ENCODE results near the gene YDJC. TPM values are rescaled to one million over a fixed set of nuclear protein-coding genes. Genes with fewer than 3 reads are reported as not detected.
"Not testable (repeated sequence)": the region's sequence is repeated elsewhere in the genome, so short reads cannot be mapped to it uniquely, and the experiment has no call there.

YDJC gene
- total RNA-seq, 1 donor from 2014 or later: 34.8 TPM

DNA sequence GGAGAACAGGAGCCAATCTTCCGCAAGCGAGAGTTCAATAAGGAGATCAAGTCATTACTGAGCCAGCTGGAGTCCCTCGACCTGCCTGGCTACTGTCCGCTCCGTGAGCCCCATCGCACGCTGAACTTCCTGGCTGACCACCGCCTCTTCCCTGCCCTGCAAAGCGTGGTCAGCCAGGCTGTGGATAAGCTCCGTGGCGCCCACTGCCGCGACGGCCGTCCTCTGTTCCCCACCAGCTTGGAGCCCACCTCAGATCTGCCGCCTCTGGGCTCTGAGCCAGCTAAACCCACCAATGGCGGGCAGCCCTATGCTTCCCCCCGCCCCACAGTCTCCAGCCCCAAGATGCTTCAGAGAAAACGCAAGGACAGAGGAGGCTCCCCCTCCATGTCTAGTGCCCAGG is 5.0 kb upstream of the YDJC start:
- intact Hi-C loops (cut with micrococcal nuclease): no loop called here

DNA sequence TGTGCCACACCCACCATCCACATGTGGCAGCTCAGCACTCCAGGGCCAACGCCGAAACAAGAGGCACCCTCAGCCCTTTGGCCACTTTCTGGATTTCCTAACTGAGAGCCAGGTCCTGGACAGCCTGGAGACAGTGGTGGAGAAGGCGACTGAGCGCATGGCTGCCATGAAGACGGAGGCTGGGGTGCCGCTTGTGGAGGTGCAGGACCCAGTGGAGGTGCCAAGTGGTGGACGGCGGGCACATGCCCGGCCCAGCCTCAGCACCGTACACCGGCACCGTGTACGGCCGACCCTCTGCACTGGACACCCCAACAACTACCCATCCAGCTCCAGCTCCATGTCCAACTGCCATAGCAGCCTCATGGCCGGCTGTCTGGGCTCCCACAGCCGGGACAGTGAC is 4.3 kb upstream of the YDJC start:
- intact Hi-C loops (cut with micrococcal nuclease): no loop called here

DNA sequence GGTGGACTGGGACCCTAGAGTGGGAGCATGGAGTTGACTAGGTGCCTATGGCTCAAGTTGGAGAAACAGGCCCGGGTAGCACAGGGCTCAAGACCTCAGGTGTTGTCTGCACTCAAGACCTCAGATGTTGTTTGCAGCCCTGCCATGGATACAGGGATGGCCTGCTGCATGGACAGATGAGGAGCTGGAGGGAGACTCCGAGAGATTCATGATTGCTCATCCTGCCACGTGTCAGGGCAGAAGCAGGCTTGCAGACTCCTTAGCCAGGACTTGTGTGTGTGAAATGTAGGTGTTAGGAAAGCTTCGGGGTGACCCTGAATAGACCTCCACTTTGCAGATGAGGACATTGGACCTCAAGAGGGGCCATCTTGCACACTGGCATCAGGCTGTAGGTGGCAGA is 3.7 kb upstream of the YDJC start:
- intact Hi-C loops (cut with micrococcal nuclease): no loop called here

DNA sequence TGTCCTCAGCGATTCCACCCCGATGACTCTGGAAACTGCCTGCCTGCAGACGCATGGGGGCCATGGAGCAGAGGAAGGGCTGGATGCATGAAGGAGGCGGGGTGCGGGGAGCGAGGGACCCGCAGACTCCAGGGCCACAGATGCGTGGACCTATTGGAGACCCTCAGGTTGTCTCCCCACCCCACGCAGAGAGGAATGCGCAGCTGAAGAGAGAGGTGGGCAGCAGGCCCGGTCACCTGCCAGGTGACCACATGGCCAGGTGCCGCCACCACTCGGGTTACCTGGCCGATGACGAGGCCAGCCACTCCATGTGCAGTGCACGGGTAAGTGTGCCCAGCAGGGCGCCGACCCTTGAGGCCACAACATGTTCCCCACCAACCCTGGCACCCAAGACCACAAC is 3.1 kb upstream of the YDJC start:
- intact Hi-C loops (cut with micrococcal nuclease): no loop called here

DNA sequence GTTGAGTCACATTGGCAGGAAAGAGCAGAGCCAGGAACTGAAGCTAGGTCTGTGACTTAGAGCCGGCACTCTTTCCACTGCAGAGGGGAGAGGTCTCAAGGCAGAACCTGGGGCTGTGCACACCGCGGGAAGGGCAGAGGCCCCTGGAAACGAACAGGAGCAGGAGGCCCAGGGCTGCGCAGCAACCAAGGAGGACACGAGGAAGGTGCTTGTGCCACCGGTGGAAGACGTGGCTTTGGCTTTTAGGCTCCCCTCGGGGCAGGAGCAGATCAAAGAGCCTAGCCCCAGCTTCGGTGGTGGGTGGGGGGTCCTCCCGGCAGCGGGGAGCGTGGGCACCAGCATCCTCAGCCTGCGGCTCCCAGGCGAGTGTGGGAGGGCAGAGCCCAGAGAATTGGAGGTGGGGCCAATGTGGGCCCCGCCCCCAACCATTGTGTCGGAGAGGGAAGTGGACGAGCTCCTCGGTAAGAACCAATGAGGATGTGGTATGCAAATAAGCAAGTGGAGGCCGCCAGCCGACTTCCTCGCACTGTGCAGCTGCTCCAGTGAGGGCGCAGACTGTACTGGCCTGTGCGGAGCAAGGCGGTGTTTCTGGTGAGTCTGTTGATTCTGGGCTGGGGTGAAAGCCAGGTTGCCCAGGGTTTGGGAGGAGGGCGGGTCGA is 2.5 kb upstream of the YDJC start, which contains the start of gene CCDC116:
Gene CCDC116 (plus strand): TSS at position 524 of the 659 bp plus-strand sequence. CDS start 422 bp downstream, outside the sequence.
- intact Hi-C loops (cut with micrococcal nuclease): no loop called here

DNA sequence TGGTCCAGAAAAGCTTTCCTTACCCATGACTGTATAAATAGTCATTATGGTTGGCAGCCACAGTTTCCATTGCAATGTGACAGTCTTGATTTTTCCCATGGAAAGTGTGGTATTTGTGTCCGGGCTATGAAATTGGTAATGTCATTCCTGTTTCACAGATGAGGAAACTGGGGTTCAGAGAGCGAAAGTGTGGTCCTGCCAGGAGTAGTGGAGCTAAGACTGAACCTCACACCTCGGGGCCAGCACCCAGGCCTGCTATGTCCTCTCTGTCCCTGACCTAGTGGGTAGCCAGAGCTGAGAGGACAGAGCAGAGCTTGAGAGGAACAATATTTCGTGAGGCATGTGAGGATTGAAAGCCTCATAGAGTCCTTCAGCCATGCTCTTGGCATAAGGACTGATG is 1.2 kb upstream of the YDJC start:
- intact Hi-C loops (cut with micrococcal nuclease): loop anchor here (2.0 kb wide), 2 partner anchors 22 to 36 kb away; partner anchors contain the start of gene PPIL2

DNA sequence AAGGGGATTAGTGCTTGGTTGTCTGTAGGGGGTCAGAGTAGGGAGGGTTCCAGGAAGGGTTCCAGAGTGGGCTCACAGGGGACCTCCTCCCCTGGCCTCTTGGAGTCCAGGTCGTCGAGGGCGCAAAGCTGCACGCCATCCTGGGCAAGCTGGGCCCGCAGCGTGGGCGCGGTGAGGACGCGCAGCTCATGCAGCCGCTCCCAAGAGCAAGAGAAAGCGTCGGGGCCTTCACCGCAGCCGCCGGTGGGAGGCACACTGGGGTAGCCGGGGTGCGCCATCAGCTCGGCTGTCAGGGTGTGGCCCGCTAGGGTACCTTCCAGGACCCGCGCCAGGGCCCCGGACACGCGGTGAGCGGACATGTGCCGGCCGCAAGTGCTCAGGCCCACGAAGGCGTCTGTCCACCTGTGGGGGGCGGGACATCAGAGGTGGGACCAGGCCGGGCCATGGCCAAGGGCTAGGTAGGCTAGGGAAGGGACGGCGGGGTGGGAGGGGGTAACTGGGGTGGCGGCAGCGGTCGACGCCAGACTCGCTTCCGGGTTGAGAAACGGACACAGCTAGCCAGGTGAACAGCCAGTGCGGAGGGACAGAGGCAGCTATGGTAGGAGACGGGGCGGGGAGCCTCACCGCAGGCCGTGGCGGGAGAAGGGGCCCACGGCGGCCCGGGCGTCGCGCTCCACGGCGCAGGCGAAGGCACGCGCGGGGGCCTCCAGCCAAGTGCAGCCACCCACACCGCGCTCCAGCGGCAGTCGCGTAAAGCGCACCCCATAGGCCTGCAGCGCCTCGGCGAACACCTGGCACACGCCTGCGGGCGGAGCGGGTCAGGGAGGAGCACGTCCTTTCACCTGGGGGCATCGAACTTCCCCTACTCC is 1.2 kb downstream of the YDJC start:
- intact Hi-C loops (cut with micrococcal nuclease): loop anchor here (1.0 kb wide), 1 partner anchor 61 kb away; the partner anchor contains the start of gene UBE2L3

DNA sequence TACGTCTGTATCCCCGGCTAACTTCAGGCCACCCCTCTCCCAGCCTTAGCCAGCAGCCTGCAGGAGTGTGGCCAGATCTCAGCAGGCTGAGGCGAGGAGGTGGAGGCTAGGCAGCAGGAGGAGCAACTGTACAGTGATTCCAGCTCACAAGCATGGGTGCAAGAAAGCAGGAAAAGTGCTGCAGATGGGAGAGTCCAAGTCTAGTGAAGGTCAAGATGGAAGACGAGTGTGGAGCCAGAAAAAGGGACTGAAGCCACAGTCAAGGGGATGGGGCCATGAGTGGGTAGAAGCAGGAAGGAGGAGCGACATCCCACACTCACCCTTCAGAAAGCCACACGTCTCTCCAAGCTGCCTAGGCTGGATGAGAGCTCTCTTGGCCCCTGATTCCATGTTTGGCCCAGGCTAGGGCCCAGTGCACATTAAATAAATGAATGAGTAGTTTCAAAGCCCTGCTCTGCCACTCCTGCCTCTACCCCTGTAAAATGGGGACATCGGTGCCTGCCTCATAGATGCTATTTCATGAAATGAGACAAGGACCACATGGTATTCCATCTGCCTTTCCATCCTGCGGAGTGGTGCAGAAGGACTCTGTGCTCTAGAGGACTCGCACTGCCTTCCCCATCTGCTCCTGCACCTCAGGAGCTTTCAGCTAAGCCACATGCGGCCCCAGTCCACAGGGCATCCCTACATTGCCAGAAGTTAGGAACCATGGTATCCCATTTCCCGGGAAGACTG is 2.9 kb downstream of the YDJC start:
- intact Hi-C loops (cut with micrococcal nuclease): no loop called here

DNA sequence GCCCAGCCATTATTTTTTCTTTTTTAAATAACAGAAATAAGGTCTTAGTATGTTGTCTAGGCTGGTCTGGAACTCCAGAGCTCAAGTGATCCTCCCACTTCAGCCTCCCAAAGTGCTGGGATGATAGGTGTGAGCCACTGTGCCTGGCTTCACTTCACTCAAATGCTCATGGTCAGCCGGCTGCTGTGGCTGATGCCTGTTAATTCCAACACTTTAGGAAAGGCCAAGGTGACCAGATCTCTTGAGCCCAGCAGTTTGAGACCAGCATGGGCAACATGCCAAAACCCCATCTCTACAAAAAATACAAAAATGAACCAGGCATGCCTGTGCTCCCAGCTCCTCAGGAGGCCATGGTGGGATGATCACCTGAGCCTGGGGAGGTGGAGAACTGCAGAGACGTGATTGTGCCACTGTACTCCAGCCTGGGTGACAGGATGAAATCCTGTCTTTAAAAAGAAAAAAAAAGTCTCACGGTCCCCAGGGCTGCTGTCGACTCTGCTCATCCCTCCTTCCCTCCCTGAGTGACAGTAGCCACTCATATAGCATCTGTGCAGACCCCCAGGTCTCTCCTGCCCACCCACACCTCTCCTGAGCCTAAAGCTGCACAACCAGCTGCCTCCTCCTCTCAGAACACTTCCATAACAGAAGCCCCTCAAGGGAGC is 3.6 kb downstream of the YDJC start:
- intact Hi-C loops (cut with micrococcal nuclease): no loop called here

DNA sequence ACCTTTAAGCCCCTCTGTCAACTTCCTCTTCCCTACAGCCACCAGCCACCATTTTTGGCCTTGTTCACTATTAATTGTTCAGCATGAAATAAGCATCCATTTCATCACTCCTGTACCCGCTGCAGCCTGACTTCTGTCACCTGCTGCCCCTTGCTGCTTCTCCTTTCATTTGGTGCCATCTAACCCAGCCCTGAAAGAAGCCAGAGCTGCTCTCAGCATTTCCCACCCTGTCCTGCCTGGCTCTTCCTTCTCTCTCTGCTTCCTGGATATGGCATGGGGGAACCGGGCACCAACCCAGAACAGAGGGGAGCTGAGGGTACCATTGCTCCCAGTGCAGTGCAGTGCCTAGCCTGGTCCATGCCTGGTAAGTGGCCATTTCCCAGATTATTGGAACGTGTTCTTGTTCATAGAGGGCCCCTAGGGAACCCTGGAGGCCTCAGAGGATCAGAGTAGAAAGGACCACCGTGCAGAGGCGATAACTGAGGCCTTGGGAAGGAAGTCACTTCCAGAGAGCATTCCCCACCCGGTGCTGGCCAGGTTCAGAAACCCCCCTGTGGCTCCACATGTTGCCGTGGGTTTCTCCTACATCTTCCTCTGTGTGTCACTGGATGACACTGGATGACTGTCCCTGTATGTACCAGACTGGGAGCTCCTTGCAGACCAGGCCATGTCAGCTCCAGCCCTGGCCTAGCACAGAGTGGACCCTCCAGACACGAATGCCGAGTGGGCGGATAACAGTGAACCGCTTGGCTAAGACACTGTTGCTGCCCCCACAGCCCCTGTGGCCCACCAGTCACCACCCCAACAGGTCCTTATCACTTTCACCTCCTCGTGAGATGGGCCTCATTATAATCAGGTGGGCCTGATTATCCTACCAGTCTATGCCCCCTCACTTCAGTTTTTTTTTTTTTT is 4.7 kb downstream of the YDJC start:
- intact Hi-C loops (cut with micrococcal nuclease): no loop called here

DNA sequence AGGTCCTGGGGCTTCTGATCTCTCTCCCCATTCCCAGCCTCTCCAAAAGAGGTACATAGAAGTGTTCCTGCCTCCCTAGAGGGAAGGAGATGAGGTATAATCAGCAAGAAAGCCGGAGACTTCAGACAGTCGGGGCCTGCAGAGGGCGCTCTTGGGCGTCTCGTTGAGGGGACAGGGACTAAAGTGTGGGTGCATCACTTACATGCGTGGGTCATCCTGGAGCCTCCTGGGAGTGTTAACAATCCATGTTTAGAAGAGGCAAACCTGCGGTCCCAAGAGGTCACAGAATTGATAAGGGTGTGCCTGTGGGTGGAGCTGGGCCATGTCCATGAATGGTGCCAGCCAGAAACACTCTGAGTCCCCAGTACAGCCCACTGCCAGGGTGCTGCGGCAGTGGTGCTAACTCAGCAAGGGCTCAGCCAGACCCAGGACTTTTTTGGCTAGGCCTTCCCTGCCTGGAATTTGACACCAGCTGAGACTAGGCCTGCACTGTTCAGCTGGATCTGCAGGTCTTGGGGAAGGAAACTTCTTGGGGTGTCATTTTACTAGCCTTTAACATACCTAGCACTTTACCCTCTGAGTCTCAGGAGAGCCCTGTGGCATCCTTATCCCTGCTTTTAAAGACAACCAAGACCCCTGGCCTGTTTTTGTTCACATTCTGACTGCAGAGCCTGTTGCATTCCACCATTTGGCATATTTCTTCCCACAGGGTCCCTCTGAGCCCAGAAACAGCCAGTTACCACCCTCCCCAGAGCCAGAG is 5.5 kb downstream of the YDJC start:
- intact Hi-C loops (cut with micrococcal nuclease): no loop called here

DNA sequence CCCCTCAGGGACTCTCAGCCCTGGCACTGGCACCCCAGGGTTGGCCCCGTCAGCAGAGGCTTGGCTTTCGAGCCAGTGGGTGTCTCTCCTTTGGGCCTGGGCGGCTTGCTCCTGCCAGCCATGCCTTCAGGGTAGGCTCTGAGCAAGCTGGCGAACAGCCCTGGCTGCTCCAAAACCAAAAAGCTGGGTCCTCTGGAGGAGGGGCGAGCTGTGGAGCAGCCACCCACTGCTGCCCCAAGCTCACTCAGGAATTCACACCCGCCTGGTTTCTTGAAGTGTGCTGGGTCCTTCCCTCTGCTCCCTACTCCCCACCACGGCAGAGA is 6.2 kb downstream of the YDJC start:
- intact Hi-C loops (cut with micrococcal nuclease): no loop called here

DNA sequence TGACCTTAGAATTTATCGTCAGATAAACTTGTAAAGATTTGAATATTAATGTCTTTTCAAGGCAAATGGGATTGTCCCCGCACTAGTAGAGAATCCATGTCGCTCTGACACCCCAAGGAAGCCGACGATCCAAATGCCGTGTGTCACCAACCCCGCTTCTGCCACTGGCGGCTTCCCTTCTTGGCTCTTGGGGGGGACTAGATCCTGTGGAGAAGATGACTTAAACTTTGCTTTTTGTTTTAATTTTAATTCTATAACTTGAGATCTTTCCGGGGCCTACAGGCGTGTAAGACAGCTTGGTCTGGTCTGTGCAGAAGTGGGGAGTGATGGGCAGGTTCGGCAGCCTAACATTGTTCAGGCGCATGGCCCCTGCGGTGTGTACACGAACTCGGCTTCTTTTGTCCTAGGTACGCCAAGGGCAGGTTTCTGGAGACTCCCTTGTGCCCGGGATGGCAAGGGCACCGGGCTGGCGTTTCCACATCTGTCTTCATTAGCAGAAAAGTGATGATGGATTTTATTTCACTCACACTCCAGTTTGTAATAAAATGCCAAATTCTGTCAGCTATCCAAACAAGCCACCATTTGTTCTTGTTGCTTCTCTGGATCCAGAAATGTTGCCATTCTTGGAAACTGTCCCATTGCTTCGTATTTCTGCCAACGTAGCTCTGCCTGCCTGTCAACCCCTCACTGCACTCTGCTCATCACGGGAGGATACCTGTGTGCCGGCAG is 6.7 kb downstream of the YDJC start:
- intact Hi-C loops (cut with micrococcal nuclease): no loop called here

DNA sequence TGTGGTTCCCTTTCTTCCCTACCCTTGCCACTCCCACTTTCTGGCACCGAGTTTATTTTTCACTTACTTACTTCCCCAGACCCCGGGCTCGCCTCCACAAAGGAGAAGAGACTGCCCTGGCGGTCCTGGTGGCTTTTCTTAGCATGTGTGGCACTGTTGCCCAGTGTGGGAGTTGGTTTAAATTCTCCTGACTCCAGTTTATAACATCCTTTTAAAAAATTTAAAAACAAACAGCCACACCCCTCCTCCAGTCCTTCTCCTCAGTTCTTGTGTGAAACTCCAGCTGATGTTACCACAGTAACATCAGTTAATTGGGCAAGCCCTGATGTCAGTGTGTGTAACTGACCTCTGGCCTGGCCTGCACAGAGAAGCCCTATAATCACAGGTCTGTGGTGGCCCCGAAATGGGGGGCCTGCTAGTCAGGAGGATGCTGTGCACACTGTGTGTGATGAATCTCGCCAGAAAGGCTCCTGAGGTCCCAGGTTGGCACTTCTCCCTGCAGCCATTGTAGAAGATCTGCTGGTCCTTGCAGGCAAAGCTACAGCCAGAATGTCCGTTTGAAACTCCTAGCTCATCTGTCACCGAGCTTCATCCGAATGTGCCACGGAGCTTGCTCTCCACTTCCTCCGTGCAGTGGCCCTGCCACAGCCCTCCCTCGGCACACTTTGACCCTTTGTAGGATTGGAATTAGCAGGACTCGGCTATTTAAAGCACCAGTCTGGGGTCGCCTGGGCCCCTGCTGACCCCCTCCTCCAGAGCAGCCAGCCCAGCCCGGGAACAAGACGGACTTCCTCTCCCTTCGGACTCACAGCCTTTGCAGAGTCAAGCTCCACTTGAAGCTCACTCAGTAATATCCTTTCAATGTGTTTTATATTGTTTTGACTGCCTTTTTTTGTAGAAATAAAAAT is 7.6 kb downstream of the YDJC start:
- intact Hi-C loops (cut with micrococcal nuclease): no loop called here

DNA sequence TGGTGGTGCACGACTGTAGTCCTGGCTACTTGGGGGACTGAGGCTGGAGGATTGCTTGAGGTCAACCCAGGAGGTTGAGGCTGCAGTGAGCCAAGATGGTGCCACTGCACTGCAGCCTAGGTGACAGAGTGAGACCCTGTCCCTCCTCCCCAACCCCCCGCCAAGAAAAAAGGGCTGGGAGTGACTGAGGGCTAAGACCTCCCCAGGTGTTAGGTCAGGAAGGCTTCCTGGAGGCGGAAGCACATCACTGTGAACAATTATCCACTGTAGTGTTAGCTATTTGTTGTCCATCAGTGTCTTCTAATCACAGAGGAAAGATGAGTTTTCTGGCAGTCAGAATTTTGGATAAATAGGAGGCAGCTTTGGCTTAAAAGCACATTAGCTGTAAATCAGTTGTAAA is 8.8 kb downstream of the YDJC start:
- intact Hi-C loops (cut with micrococcal nuclease): no loop called here

DNA sequence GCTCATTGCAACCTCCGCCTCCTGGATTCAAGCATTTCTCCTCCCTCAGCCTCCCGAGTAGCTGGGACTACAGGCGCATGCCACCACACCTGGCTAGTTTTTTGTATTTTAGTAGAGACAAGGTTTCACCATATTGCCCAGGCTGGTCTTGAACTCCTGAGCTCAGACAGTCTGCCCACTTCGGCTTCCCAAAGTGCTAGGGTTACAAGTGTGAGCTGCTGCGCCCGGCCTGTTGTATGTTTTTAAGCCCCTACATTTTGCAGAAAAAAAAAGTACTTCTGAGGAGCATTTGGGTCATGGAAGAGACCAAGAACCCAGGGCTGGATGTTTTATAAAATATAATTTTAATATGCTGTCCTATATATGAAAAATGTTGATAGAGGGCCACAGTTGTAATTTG is 12.5 kb downstream of the YDJC start:
- intact Hi-C loops (cut with micrococcal nuclease): not testable (repeated sequence)

DNA sequence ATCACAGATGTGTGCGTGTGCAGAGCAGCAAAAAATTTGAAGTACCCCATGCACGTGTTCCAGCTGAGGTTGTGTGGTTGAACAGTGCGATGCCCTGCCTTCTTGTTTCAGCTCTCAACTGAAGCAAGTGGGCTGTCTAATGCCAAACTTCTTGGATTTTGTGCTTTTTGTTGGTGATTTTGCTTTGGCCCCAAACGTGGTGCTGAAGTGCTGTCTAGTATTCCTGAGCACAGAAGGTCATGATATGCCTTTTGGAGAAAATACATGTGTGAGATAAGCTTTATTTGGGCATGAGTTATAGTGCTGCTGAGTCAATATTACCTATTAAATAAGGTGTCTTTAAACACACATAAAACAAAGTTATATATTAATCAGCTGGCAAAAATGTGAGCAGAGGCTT is 14.1 kb downstream of the YDJC start:
- intact Hi-C loops (cut with micrococcal nuclease): no loop called here

Data from T-helper 1 cell treated with Interleukin-12 subunit alpha and Interleukin-12 subunit beta and Interleukin-4 antibody, amounts not matched to agents 30 ng/mL and 1 ng/mL, for 36 hours (primary cell).